HepG2 (cell line): ENCODE data around the gene U2AF2. TPM values are rescaled to one million over a fixed set of nuclear protein-coding genes. Genes with fewer than 3 reads are reported as not detected.

ENCODE experiments used
- CEBPG ChIP-seq: IDR thresholded peaks from 2 replicates; pipeline ENCODE4 v1.6.1; 2016
- DRAP1 ChIP-seq: IDR thresholded peaks from 2 replicates; pipeline ENCODE4 v1.6.1; 2016; ENCODE audit warnings: missing genetic modification reagents, missing compliant biosample characterization
- GLMP ChIP-seq: sonication (generic); formaldehyde crosslinking; IDR thresholded peaks from 2 replicates; pipeline ENCODE4 v1.9.0; 2021; ENCODE audit warnings: missing genetic modification reagents, mild to moderate bottlenecking, borderline replicate concordance
- JUNB ChIP-seq: sonication (generic); formaldehyde crosslinking; IDR thresholded peaks from 2 replicates; pipeline ENCODE4 v1.8.0; 2022; ENCODE audit warnings: missing genetic modification reagents, mild to moderate bottlenecking, borderline replicate concordance
- MAZ ChIP-seq, 2 experiments: sonication (generic) in 1 of 2; formaldehyde crosslinking in 1 of 2; IDR thresholded peaks; 2 replicates each; pipeline versions ENCODE4 v1.5.0 to v1.6.1; 2012 to 2020; ENCODE audit warnings: low read depth in 2 of 2, mild to moderate bottlenecking in 2 of 2, borderline replicate concordance in 1 of 2, improper control_type of control experiment in 1 of 2, low read length in 1 of 2, missing genetic modification reagents in 1 of 2, moderate library complexity in 1 of 2
- MIXL1 ChIP-seq: IDR thresholded peaks from 2 replicates; pipeline ENCODE4 v1.6.1; 2016
- PAF1 ChIP-seq: IDR thresholded peaks from 2 replicates; pipeline ENCODE4 v1.6.1; 2016; ENCODE audit warnings: missing genetic modification reagents, missing compliant biosample characterization
- PAX8 ChIP-seq: sonication (generic); formaldehyde crosslinking; IDR thresholded peaks from 2 replicates; pipeline ENCODE4 v1.8.0; 2022; ENCODE audit warnings: mild to moderate bottlenecking, missing genetic modification reagents, borderline replicate concordance
- PHF21A ChIP-seq: sonication (generic); formaldehyde crosslinking; IDR thresholded peaks from 2 replicates; pipeline ENCODE4 v1.5.0; 2020; ENCODE audit warnings: mild to moderate bottlenecking, missing genetic modification reagents
- PTBP1 ChIP-seq: fragments of 200-400 bp; formaldehyde crosslinking; IDR thresholded peaks from 2 replicates; pipeline ENCODE4 v1.6.1; 2018; ENCODE audit warnings: low read length, low read depth; ENCODE audit not compliant: poor library complexity, severe bottlenecking
- RBFOX2 ChIP-seq: fragments of 200-400 bp; formaldehyde crosslinking; IDR thresholded peaks from 2 replicates; pipeline ENCODE4 v1.6.1; 2017; ENCODE audit warnings: low read depth, mild to moderate bottlenecking, low read length
- SATB2 ChIP-seq: sonication (generic); formaldehyde crosslinking; IDR thresholded peaks from 2 replicates; pipeline ENCODE4 v1.5.0; 2020; ENCODE audit warnings: missing genetic modification reagents
- TFDP2 ChIP-seq: sonication (generic); formaldehyde crosslinking; IDR thresholded peaks from 2 replicates; pipeline ENCODE4 v1.4.0; 2020; ENCODE audit warnings: missing genetic modification reagents
- ZFX ChIP-seq: sonication (generic); formaldehyde crosslinking; IDR thresholded peaks from 2 replicates; pipeline ENCODE4 v1.4.0; 2020; ENCODE audit warnings: mild to moderate bottlenecking, low read depth, missing genetic modification reagents, moderate library complexity
- ZNF362 ChIP-seq: sonication (generic); formaldehyde crosslinking; IDR thresholded peaks from 2 replicates; pipeline ENCODE4 v1.4.0; 2020; ENCODE audit warnings: missing genetic modification reagents, mild to moderate bottlenecking, borderline replicate concordance
- ZNF557 ChIP-seq: sonication (generic); formaldehyde crosslinking; IDR thresholded peaks from 2 replicates; pipeline ENCODE4 v1.4.0; 2020; ENCODE audit warnings: missing genetic modification reagents
- ZNF674 ChIP-seq: sonication (generic); formaldehyde crosslinking; IDR thresholded peaks from 2 replicates; pipeline ENCODE4 v1.5.0; 2020; ENCODE audit warnings: low read depth, mild to moderate bottlenecking, missing genetic modification reagents
- ZNF761 ChIP-seq: sonication (generic); formaldehyde crosslinking; conservative IDR thresholded peaks from 2 replicates; pipeline ENCODE4 v1.4.0; 2020; ENCODE audit warnings: mild to moderate bottlenecking, missing genetic modification reagents
- ZNF772 ChIP-seq: sonication (generic); formaldehyde crosslinking; IDR thresholded peaks from 2 replicates; pipeline ENCODE4 v1.5.0; 2020; ENCODE audit warnings: mild to moderate bottlenecking, missing genetic modification reagents
- ZSCAN12 ChIP-seq: sonication (generic); formaldehyde crosslinking; IDR thresholded peaks from 2 replicates; pipeline ENCODE4 v1.9.0; 2021; ENCODE audit warnings: mild to moderate bottlenecking, missing genetic modification reagents
- polyA plus RNA-seq, 8 experiments: library from polyadenylated mRNA; depleted of rRNA in 3 of 8; stranded (reverse) in 7 of 8; unstranded in 1 of 8; fragments of >200 nt; fragmentation: Illumina TruSeq in 4 of 8; extraction: Trizol in 4 of 8; gene quantifications; 2 replicates each; pipeline versions ENCODE4 v1.2.1 to v1.2.3, GENCODE V29; 2011 to 2016; ENCODE audit warnings: low read depth in 4 of 8, missing spikeins in 1 of 8, mixed read lengths in 1 of 8; ENCODE audit not compliant: insufficient read depth in 1 of 8
- total RNA-seq, 5 experiments: library from RNA; depleted of rRNA; stranded (reverse); fragments of >200 nt; fragmentation: Illumina TruSeq; extraction: Trizol; gene quantifications; 2 replicates each; pipeline ENCODE4 v1.2.3, GENCODE V29; 2016; ENCODE audit warnings: low read depth in 1 of 5

Gene U2AF2
- total and polyA plus RNA-seq, 2 of the 13 experiments (the other 11 are each of a cell fraction or from before 2014, with no cell fraction given): 84.3 to 124 TPM

GRCh38 chr19:55624109-55625003, 30.5 kb upstream of the U2AF2 start, which contains the start of gene ZNF784 (continued):
- TF ChIP-seq ZNF761 (no peak; the same call in 1 of the 2 replicates), ZNF674 (CRISPR knock-in tag) (no peak), CEBPG (CRISPR knock-in tag) (no peak), MAZ (IDR thresholded peaks at IDR 0.05; ENCODE audit: borderline replicate concordance, low read depth, low read length) (peak; percentile 32; the same call in 1 of the 2 replicates), MAZ (CRISPR knock-in tag; IDR thresholded peaks at IDR 0.05; ENCODE audit: low read depth) (peak; percentile 43; the same call in 1 of the 2 replicates), PAF1 (CRISPR knock-in tag) (no peak), ZNF557 (CRISPR knock-in tag) (no peak), PTBP1 (no peak), DRAP1 (CRISPR knock-in tag) (peak; percentile 77; the same call in 1 of the 2 replicates), JUNB (CRISPR knock-in tag) (no peak), ZNF362 (CRISPR knock-in tag) (peak; percentile 11; the same call in 1 of the 2 replicates), PAX8 (CRISPR knock-in tag) (no peak), ZNF772 (CRISPR knock-in tag) (0 out of 2 replicates have a peak, but pooled peaks have one; percentile 47), TFDP2 (no peak), GLMP (CRISPR knock-in tag) (no peak), ZFX (CRISPR knock-in tag) (peak; percentile 82), PHF21A (CRISPR knock-in tag) (no peak), ZSCAN12 (CRISPR knock-in tag) (no peak), MIXL1 (CRISPR knock-in tag) (0 out of 2 replicates have a peak, but pooled peaks have one; percentile 11), SATB2 (CRISPR knock-in tag) (no peak), RBFOX2 (peak; percentile 93)
